ENCODE measurements around the gene TEX10.

Gene TEX10

DNA sequence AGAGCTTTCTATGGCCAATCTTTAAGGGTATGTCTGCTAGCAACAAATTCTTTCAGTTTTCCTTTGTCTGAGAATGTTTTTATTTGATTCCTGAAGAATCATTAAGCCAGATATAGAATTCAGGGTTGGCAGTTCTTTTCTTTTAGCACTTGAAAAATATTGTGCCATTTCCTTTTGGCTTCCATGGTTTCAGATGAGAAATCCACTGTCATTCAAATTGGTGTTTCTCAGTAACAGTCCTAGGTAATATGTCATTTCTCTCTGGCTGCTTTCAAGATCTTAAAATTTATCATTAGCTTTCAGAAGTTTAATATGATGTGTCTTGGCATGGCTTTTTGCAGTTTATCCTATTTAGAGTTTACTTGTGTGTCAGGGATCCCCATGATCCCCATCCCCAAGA lies 67.7 kb downstream of the TEX10 start:
- no peak for DNase-seq (ENCODE audit: low read depth in 2 of 2)

DNA sequence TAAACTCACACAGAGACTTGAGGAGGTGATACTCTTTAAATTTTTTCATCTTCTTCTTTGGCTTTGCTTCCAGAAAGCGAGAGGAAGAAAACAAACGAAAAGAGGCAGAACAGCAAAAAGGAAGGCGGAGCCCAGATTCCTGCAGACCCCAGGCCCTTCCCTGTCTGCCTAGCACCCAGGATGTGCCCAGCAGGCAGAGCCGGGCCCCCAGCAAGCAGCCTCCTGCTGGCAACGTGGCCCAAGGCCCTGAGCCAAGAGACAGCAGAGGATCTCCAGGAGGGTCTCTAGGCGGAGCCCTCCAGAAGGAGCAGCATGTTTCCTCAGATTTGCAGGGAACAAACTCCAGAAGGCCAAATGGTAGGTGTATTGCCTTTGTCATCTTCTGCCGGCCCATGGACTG lies 68.5 kb downstream of the TEX10 start:
- DNase-seq (ENCODE audit: low read depth in 2 of 2), result no peak

DNA sequence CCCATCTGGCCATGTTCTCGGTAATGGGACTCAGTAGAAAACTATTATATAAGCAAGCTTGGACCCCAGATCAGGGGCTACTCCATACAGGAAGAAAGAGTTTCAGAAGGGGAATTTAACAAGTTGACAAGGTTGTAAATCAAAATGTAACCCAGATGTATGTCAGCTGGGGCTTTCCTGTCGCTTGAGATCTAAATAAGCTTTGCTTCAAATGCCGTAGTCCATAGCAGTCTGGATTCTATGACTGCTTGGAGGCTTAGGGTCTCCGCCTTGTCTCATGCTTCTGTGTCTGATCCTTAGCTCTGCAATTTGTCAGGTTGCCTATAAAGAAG lies 70.4 kb downstream of the TEX10 start:
- DNase-seq (ENCODE audit: low read depth in 2 of 2), result no peak

DNA sequence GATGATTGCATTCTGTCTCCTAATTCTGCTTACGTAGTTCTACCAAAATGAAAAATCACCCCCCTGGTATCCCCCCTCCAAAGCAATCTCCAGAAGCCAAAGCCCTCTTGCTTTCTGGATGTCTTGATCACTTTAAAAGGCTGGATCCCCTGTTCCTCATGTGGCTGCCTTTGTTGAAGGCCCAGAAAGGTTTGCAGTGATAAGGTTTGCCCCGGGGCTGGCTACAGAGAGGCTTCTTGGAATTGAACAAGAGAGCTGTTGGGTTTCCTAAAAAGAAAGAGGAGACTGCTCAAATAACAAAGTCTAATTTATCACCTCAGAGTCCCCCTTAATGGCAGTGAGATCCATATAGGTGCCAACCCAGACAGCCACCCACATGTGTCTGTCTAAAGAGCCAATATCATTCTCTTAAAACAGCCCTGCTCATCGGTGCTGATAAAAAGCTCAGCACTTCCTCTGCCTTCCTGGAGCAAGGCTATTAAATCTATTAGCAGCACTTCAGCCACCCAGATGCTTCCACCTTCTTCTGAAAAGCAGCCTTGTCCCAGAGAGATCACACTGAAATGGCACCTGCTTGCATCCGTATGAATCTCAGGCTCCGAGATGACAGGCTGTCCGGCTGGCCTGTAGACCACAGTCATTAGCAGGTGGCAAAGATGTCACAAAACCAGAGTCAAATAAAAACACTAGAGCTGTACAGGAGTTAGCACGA lies 70.9 kb downstream of the TEX10 start:
- DNase-seq (ENCODE audit: low read depth in 2 of 2), result no peak

DNA sequence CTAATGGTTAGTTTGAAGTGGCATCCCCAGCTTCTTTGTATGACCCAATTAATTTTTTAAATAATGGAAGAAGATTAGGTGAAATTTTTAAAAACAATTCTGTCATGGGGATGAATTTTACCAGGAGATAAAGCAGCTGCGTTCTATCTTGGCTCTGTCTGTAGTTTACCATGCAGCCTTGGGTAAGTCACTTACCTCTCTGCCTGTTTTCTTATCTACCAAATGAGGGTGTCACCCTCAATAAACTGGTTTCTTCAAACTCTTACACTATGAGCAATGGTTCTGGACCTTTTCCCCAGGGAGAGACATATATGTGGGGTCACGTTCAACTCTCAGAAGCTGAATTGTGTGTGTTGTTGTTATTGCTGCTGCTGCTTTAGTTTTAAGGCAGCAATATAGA lies 71.7 kb downstream of the TEX10 start:
- no peak for DNase-seq (ENCODE audit: low read depth in 2 of 2)

DNA sequence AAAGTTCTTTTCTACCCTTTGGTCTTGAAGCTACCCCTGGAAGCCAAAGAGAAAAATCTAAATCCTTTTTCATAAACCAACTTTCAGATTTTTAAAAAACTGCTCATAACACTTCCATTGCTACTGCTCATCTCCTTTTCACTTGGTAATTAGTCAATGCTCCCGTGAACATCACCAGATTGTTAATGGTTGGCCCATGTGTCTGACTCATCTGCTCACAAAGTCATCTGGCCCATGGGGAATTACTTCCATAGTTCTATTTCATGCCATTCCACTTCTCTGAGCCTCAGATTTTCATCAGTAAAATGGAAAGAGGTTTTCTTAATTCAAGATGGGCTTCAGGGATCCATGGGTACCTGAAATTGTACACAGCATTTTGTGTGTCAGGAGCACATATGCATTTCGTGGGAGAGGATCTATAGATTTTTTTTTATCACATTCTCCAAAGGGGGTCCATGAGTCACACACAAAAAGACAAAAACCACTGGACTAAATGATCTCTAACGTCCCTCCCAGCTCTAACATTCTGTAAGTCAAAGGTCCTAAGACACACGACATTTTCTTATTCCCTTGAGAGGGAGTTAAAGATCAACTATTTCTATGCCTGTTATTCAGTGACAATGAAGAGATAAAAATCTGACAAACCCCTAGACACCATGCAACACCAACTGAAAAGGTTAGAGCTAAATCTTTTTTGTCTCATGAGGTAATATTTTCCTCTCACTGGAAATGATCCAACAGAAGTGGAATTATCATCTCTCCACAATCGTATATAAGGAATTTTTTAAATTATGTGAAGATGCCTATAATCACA lies 75.4 kb downstream of the TEX10 start:
- DNase-seq (ENCODE audit: low read depth in 2 of 2), result no peak

DNA sequence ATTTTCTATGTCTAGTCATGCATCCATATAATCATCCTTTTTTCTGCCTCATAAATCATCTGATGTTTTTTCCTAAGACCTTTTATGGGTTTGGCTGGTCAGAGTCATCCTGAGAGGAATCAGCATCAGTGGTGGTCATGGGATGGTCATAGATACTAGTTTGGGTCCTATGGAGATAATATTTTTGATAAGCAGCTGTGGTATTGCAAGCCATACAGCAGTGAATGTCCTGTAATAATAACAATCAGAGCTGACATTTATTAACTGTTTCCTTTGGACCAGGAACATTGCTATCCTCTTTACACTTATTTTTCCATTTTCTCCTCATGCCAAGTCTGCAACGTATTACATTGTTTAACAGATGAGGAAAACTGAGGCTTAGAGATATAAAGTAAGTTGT lies 83.1 kb downstream of the TEX10 start:
- DNase-seq (ENCODE audit: low read depth in 2 of 2), result no peak

DNA sequence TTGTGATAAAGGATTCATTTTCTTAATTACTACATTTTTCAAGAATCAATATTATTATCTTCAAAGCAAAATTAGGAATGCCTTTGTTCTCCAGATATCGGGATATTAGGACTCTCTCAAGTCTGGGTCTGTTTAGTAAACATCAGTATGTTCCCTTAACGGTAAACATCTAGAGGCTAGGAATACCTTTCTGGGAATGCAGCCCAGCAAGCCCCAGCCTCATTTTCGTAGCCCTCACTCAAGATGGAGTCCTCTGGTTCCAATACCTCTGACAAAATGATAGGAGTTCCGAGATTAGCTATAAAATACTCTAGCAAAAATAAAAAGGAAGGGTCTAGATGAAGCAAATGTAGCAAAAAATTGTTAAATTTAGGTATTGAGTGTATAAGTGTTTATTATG lies 84.5 kb downstream of the TEX10 start:
- DNase-seq (ENCODE audit: low read depth in 2 of 2), result no peak

DNA sequence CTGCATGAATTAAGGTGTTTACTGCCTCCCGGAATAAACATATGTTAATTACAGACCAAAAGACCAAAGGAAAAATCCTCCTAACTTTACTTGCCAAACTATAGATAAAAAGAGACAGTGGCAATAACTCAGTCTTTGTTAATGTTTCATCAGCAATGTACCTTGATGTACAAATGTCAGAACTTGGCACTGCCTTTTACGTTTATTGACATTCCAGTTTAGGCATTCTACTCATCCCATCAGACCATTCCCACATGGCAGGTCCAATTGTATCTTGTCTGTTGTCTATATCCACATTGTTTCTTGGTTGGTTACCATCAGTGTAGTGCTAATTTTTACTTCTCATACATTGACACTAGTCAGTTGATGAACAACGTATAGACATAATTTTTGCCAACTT lies 85.5 kb downstream of the TEX10 start:
- DNase-seq (ENCODE audit: low read depth in 2 of 2), result no peak

Measured in stimulated activated CD8-positive, alpha-beta memory T cell treated with anti-CD3 and anti-CD28 coated beads, Interleukin-2, amount 100 ng/mL, for 1 hour (primary cell).